Adrenal gland (tissue), 12 donors: ENCODE measurements around the gene IFIT2. TPM values are rescaled to one million over a fixed set of nuclear protein-coding genes. Genes with fewer than 3 reads are reported as not detected.
"Not testable (repeated sequence)": the region's sequence is repeated elsewhere in the genome, so short reads cannot be mapped to it uniquely, and the experiment has no call there.

ENCODE experiments used
- DNase-seq, 7 donors: peaks; one replicate each; pipeline ENCODE4 v3.0.0-alpha.2; 2019 to 2020
- H3K27ac ChIP-seq, 5 donors: fragments of 200-600 bp; sonication (generic) in 4 of 5; 1 replicate in 3 of 5; 2 replicates in 2 of 5; pipeline versions ENCODE4 v1.5.1 to v1.8.0; 2016 to 2020; ENCODE audit warnings: mild to moderate bottlenecking in 1 of 5
- H3K27me3 ChIP-seq: fragments of 200-600 bp; 2 replicates; pipeline ENCODE4 v1.8.0; 2021
- H3K36me3 ChIP-seq, 2 donors: fragments of 200-600 bp; replicated peaks in 1 of 2; 1 replicate in 1 of 2; 2 replicates in 1 of 2; pipeline versions ENCODE4 v1.5.1 to v1.8.0; 2018 to 2022
- H3K4me1 ChIP-seq, 2 donors: fragments of 200-600 bp; replicated peaks in 1 of 2; 1 replicate in 1 of 2; 2 replicates in 1 of 2; pipeline versions ENCODE4 v1.5.1 to v1.8.0; 2018 to 2021
- H3K4me3 ChIP-seq, 4 donors: fragments of 200-600 bp; sonication (generic) in 3 of 4; one replicate each; pipeline ENCODE4 v1.5.1; 2016 to 2018
- H3K9me3 ChIP-seq, 3 donors: fragments of 200-600 bp; sonication (generic) in 1 of 3; replicated peaks in 1 of 3; 1 replicate in 2 of 3; 2 replicates in 1 of 3; pipeline versions ENCODE4 v1.5.1 to v1.8.0; 2016 to 2021
- POLR2A ChIP-seq, 2 donors: fragments of 450-650 bp; IDR thresholded peaks; one replicate each; pipeline ENCODE4 v1.6.1; 2017; ENCODE audit warnings: antibody characterized with exemption in 2 of 2, mild to moderate bottlenecking in 2 of 2, moderate library complexity in 1 of 2
- WGBS, 4 donors: extraction: QIAGEN DNeasy Blood & Tissue Kit in 2 of 4; methylation state at CpG; one replicate each; pipeline versions ENCODE4 v1.1.5 to v1.1.7; 2013 to 2017; 5-methylcytosine and 5-hydroxymethylcytosine counted together
- intact Hi-C, 2 donors: fragments of 100-400 bp; cut with DNase I; formaldehyde crosslinking; loops; one replicate each; pipeline versions ENCODE4 v1.14.1 to v1.15.0; 2022 to 2023
- polyA plus RNA-seq, 3 donors: library from polyadenylated mRNA; stranded (reverse); fragments of 200-250 nt in 2 of 3; fragments of 350-450 nt in 1 of 3; fragmentation: Illumina TruSeq in 1 of 3; extraction: RNeasy Lipid Tissue Mini Kit (QIAGEN cat#74804) in 1 of 3; gene quantifications; one replicate each; pipeline ENCODE4 v1.2.3, GENCODE V29; 2013 to 2014
- total RNA-seq, 9 donors: library from RNA; depleted of rRNA in 4 of 9; stranded (reverse); fragments of >200 nt in 4 of 9; fragments of 120-200 nt in 1 of 9; fragmentation: NEBNext Ultra II Directional in 1 of 9; extraction: Animal tissue kit (Norgen Biotek cat#: 25700) in 1 of 9; gene quantifications; one replicate each; pipeline versions ENCODE4 v1.1.0 to v1.2.4, GENCODE V29; 2013 to 2023
- TF ChIP-seq, protein P1 (sequence below), 6 experiments: fragments of 450-650 bp in 4 of 6; fragments of 200-600 bp in 2 of 6; sonication (generic) in 1 of 6; IDR thresholded peaks; 1 replicate in 5 of 6; 2 replicates in 1 of 6; pipeline versions ENCODE4 v1.5.1 to v1.8.0; 2016 to 2021; ENCODE audit warnings: antibody characterized with exemption in 6 of 6, mild to moderate bottlenecking in 2 of 6, moderate library complexity in 1 of 6
- donor health status: healthy with polysubstance abuse.
- donor health status: Bipolar disorder and iron deficiency.
- donor health status: DM: yes; HTN: yes; CAD: no.
- donor health status: DM: no; HTN: no; CAD: no.
- donor health status: DM: no; HTN: no; CAD: no.
- donor health status: DM: yes; HTN: yes; CAD: no.

Gene IFIT2
- total and polyA plus RNA-seq, 12 donors = 4.0 to 30.0 (median 11.4) TPM

DNA sequence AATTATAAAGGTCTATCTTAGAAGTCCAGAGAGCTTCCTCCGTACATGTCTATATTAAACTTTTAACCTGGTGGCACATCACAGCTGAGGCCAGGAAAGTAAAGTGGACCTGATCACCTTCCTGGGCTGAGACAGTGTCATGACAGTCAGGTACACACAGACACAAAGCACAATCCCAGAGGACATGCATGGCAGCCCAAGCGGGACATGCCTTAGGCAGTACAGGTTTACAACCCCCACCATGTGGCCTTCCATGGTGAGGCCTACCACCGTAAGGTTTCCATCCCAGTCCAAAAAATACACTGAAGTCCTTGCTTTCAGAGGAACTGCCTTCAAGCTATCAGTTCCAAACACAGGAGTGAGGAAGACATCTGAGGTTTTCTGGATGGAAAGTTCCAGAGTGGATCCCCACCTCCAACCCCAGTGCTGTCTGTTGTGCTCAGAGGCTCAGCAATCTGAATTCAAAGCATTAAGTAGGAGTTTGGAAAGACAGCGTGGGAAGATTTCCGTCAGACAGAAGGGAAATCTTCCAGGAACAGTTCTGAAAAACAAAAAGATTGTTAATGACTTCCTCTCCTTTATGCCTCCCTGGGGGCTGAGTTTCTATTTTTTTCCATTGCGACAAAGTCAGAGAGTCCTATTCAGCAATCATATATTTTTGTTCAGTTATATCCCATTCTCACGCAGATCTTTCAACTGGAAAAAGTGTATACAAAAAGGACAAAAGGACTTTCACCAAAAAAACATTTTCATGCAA, 46.0 kb downstream of the IFIT2 start:
- Histone ChIP-seq H3K9me3 (no peaks in the 10 kb centered on the region), H3K27ac (peak overlapping the region in 3 of 5 donors; percentile 34 to 76 (median 69)), H3K4me3 (no peak overlapping the region), H3K36me3 (no peaks in the 10 kb centered on the region), H3K27me3 (no peaks in the 10 kb centered on the region), H3K4me1 (peaks cover 23 to 60% of the 10 kb centered on the region in 2 donors)
- intact Hi-C loops = no loop called here
- 65 to 76% (median 71%) methylated on average over 7 of the region's 7 CpGs for WGBS, 4 donors
- TF ChIP-seq, protein P1, sequence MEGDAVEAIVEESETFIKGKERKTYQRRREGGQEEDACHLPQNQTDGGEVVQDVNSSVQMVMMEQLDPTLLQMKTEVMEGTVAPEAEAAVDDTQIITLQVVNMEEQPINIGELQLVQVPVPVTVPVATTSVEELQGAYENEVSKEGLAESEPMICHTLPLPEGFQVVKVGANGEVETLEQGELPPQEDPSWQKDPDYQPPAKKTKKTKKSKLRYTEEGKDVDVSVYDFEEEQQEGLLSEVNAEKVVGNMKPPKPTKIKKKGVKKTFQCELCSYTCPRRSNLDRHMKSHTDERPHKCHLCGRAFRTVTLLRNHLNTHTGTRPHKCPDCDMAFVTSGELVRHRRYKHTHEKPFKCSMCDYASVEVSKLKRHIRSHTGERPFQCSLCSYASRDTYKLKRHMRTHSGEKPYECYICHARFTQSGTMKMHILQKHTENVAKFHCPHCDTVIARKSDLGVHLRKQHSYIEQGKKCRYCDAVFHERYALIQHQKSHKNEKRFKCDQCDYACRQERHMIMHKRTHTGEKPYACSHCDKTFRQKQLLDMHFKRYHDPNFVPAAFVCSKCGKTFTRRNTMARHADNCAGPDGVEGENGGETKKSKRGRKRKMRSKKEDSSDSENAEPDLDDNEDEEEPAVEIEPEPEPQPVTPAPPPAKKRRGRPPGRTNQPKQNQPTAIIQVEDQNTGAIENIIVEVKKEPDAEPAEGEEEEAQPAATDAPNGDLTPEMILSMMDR (IDR thresholded peaks at IDR 0.05) = no peak
- TF ChIP-seq POLR2A (IDR thresholded peaks at IDR 0.05) = no peak
- DNase-seq = peak in 1 of 7 donors; percentile 18

DNA sequence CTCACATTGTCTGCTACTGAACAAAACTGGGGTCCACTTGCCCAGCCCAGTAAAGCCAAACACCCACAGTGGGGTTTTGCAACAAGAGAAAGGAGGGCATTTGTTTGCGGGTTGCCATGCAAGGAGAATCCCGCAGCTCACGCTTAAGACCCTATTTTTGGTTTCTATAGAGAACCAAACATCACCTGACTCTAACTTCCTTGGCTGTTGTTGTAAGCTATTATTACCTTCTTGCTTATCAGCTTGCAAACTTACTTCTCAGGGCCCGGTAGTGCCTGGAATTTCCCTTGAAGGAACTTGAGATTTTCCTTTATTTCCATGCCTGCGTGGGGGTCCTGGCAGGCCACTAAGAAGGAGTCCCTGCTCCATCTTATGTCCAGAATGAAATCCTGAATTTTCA, 46.6 kb downstream of the IFIT2 start:
- H3K36me3 ChIP-seq = no peaks in the 10 kb centered on the region
- TF ChIP-seq POLR2A (IDR thresholded peaks at IDR 0.05) = no peak
- TF ChIP-seq, protein P1 (IDR thresholded peaks at IDR 0.05) = no peak
- peak overlapping the region in 3 of 5 donors; percentile 25 to 76 (median 47) for H3K27ac ChIP-seq
- H3K9me3 ChIP-seq = no peaks in the 10 kb centered on the region
- WGBS, 4 donors = 74 to 79% (median 79%) methylated on average over 5 of the region's 5 CpGs
- no peak overlapping the region for H3K4me3 ChIP-seq
- DNase-seq = no peak
- H3K27me3 ChIP-seq = no peaks in the 10 kb centered on the region
- intact Hi-C loops = no loop called here
- H3K4me1 ChIP-seq = peaks cover 23 to 60% of the 10 kb centered on the region in 2 donors

DNA sequence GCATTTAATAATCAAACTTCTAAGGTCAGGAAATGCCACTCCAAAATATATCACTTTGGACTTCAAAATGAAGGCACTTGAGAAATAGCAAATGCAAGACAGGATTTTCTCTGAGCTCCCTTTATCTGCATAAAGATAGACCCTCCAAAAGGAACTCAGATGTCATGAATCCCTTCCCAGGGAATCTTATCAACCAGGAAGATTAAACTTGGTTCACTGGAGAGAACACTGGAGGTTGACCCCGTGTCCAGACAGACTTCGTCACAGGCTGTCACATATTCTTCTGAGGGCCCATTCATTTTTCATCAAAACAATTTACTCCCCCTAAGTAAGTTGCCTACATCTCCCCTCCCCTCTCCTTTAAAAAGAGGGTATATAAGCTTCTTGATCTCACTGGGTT, 47.1 kb downstream of the IFIT2 start:
- no peaks in the 10 kb centered on the region for H3K36me3 ChIP-seq
- H3K27ac ChIP-seq = peak overlapping the region in 1 of 5 donors; percentile 47
- TF ChIP-seq, protein P1 (IDR thresholded peaks at IDR 0.05) = no peak
- TF ChIP-seq POLR2A (IDR thresholded peaks at IDR 0.05) = no peak
- DNase-seq = no peak
- 59 to 80% (median 72%) methylated on average over 2 of the region's 2 CpGs for WGBS, 4 donors
- intact Hi-C loops = no loop called here
- no peaks in the 10 kb centered on the region for H3K9me3 ChIP-seq
- no peak overlapping the region for H3K4me3 ChIP-seq
- H3K4me1 ChIP-seq = peaks cover 23 to 60% of the 10 kb centered on the region in 2 donors
- no peaks in the 10 kb centered on the region for H3K27me3 ChIP-seq

GRCh38 chr10:89350631-89351315, 48.9 kb downstream of the IFIT2 start:
- DNase-seq = peak in 2 of 7 donors; percentile 36 to 40
- Histone ChIP-seq H3K27ac (peak overlapping the region; percentile 22 to 81 (median 56)), H3K4me1 (peaks cover 20 to 57% of the 10 kb centered on the region in 2 donors)
- intact Hi-C loops, H3K27me3 ChIP-seq, H3K9me3 ChIP-seq, H3K4me3 ChIP-seq, H3K36me3 ChIP-seq: not testable (repeated sequence)
- 52 to 66% (median 56%) methylated on average over 7 of the region's 7 CpGs for WGBS, 4 donors
